Stomach smooth muscle (tissue), 2 donors: ENCODE measurements around the gene VEGFA.

Experiments used
- H3K27ac ChIP-seq: one replicate; pipeline ENCODE4 v1.7.0; 2013; ENCODE audit warnings: mild to moderate bottlenecking, low read length, inconsistent platforms
- H3K27me3 ChIP-seq, 2 donors: one replicate each; pipeline ENCODE4 v1.7.0; 2013; ENCODE audit warnings: low read length in 2 of 2; ENCODE audit not compliant: insufficient read depth in 2 of 2, control insufficient read depth in 1 of 2
- H3K36me3 ChIP-seq, 2 donors: one replicate each; pipeline ENCODE4 v1.7.0; 2013; ENCODE audit warnings: low read length in 2 of 2; ENCODE audit not compliant: control insufficient read depth in 2 of 2, insufficient read depth in 2 of 2
- H3K4me1 ChIP-seq: one replicate; pipeline ENCODE4 v1.7.0; 2013; ENCODE audit warnings: low read length; ENCODE audit not compliant: control insufficient read depth, insufficient read depth
- H3K4me3 ChIP-seq, 2 donors: one replicate each; pipeline ENCODE4 v1.7.0; 2013; ENCODE audit warnings: low read length in 2 of 2
- H3K9ac ChIP-seq, 2 donors: one replicate each; pipeline ENCODE4 v1.7.0; 2013; ENCODE audit warnings: low read length in 2 of 2, mild to moderate bottlenecking in 1 of 2
- H3K9me3 ChIP-seq, 2 donors: one replicate each; pipeline ENCODE4 v1.7.0; 2013; ENCODE audit warnings: low read length in 2 of 2; ENCODE audit not compliant: control insufficient read depth in 2 of 2
- donor health status: healthy.
- donor health status: Pancreatic carcinoma.

VEGFA gene

DNA sequence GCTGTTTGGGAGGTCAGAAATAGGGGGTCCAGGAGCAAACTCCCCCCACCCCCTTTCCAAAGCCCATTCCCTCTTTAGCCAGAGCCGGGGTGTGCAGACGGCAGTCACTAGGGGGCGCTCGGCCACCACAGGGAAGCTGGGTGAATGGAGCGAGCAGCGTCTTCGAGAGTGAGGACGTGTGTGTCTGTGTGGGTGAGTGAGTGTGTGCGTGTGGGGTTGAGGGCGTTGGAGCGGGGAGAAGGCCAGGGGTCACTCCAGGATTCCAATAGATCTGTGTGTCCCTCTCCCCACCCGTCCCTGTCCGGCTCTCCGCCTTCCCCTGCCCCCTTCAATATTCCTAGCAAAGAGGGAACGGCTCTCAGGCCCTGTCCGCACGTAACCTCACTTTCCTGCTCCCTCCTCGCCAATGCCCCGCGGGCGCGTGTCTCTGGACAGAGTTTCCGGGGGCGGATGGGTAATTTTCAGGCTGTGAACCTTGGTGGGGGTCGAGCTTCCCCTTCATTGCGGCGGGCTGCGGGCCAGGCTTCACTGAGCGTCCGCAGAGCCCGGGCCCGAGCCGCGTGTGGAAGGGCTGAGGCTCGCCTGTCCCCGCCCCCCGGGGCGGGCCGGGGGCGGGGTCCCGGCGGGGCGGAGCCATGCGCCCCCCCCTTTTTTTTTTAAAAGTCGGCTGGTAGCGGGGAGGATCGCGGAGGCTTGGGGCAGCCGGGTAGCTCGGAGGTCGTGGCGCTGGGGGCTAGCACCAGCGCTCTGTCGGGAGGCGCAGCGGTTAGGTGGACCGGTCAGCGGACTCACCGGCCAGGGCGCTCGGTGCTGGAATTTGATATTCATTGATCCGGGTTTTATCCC, at the start of gene VEGFA:
VEGFA (plus strand) TSS at position 686 of the 846 bp plus-strand sequence.
- H3K9me3 ChIP-seq, result no peaks in the 10 kb centered on the region
- peaks cover 43% of the 10 kb centered on the region for H3K4me1 ChIP-seq
- H3K9ac ChIP-seq, result peak within 1 kb of the TSS; percentile 80 to 100
- H3K27ac ChIP-seq, result peak within 1 kb of the TSS; percentile 93
- H3K27me3 ChIP-seq, result no peaks in the 10 kb centered on the region
- peak within 1 kb of the TSS; percentile 68 to 93 for H3K4me3 ChIP-seq
- no peaks in the 10 kb centered on the region for H3K36me3 ChIP-seq

DNA sequence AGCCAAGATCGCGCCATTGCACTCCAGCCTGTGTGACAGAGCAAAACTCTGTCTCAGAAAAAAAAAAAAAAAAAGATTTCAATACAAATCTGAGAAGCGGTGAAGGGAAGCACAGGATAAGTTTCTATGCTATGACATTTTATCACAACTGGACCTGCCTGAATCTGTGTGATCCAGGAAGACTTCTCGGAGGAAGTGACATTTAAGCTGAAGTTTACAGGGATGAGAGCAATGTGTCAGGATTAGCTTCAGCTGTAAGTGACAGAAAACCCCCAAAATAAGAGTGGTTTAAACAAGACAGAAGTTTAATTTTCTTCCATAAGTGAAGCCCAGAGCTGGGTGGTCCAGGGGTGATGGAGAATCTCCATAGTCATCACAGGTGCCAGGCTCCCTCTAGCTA, 49.0 kb upstream of the VEGFA start:
- Histone ChIP-seq H3K27ac (no peak overlapping the region), H3K9ac (no peak overlapping the region), H3K27me3 (peaks cover 0 to 2% of the 10 kb centered on the region in 2 donors), H3K9me3 (no peaks in the 10 kb centered on the region), H3K4me1 (peaks cover 5% of the 10 kb centered on the region), H3K4me3 (no peak overlapping the region), H3K36me3 (no peaks in the 10 kb centered on the region)

DNA sequence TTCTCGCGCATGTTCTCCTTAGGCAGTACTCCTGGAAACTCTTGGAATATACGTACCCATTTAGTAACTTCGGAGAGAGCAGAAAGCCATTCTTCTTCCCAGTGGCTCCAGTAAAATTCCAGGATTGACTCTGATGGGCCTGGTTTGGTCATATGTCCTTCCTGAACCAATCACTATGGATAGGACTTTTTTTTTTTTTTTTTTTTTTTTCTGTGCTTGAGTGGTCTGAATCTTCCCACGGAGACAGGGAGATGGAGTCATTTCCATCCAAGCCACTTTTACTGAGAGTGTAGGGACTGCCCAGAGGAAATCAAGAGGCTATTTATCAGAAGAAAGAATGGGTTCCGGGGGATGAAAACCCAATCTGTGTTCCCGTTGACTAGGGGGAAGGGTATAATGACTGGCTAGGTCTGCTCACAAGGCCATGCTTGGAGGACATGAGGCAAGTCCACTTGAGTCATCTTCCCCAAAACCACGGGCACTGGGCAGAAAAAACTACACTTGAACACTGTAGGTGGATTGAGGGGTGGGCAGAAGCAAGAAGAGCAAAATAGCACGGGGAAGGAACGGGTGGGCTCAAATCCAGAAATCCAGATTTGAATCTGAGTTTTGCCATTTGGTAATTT, 47.0 kb upstream of the VEGFA start:
- Histone ChIP-seq H3K27me3 (peaks cover 0 to 2% of the 10 kb centered on the region in 2 donors), H3K36me3 (no peaks in the 10 kb centered on the region), H3K4me1 (peaks cover 2% of the 10 kb centered on the region), H3K4me3 (no peak overlapping the region), H3K9me3 (no peaks in the 10 kb centered on the region), H3K9ac (no peak overlapping the region), H3K27ac (no peak overlapping the region)

DNA sequence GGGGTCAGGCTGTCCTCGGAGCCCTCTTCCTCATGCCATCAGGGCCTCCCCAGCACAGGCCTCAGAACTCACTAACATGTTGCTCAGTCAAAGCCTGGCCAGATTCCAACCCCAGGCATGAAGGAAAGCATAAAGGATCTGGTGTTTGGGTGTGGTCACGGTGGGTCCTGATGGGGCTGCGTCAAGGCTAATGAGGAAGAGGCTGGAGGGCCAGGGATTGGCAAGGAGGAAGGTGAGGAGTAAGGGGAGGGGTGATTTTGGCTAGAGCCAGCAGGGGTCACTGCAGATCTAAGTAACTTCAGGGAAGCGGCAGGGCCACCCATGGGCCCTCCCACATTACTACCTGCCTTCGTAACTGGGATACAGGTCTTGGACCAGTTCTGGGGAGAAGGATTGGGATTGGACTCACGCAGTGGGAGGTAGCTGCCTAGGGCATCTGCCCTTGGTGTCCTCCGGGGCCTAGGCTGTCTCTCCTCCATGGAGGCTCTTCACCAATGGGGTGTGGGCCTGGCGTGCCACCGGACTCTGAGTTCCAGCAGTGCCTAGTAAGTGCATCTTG, 46.2 kb upstream of the VEGFA start:
- H3K4me3 ChIP-seq, result no peak overlapping the region
- H3K36me3 ChIP-seq, result no peaks in the 10 kb centered on the region
- no peak overlapping the region for H3K27ac ChIP-seq
- no peaks in the 10 kb centered on the region for H3K9me3 ChIP-seq
- no peak overlapping the region for H3K9ac ChIP-seq
- no peaks in the 10 kb centered on the region for H3K4me1 ChIP-seq
- H3K27me3 ChIP-seq, result peaks cover 0 to 2% of the 10 kb centered on the region in 2 donors

DNA sequence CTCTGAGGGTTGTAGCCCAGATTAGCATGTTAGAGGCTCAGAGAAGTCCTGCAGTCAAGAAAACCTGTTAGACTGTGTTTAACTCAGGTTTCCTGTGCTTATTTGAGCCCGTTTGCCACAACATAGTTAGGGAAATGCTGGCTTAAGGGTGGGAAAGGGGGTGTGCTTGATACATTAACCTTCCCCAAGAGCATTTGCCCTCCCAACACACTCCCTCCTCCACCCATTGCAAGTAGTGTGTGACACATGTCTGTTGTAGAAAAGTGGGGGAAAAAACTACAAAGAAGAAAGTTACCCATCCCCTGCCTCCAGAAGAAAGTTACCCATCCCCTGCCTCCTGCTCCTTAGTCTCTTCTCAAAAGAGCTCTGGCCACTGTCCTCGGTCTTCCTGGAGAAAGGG, 45.7 kb upstream of the VEGFA start:
- Histone ChIP-seq H3K27ac (no peak overlapping the region), H3K27me3 (peaks cover 0 to 1% of the 10 kb centered on the region in 2 donors), H3K4me1 (no peaks in the 10 kb centered on the region), H3K36me3 (no peaks in the 10 kb centered on the region), H3K4me3 (no peak overlapping the region), H3K9me3 (no peaks in the 10 kb centered on the region), H3K9ac (no peak overlapping the region)

DNA sequence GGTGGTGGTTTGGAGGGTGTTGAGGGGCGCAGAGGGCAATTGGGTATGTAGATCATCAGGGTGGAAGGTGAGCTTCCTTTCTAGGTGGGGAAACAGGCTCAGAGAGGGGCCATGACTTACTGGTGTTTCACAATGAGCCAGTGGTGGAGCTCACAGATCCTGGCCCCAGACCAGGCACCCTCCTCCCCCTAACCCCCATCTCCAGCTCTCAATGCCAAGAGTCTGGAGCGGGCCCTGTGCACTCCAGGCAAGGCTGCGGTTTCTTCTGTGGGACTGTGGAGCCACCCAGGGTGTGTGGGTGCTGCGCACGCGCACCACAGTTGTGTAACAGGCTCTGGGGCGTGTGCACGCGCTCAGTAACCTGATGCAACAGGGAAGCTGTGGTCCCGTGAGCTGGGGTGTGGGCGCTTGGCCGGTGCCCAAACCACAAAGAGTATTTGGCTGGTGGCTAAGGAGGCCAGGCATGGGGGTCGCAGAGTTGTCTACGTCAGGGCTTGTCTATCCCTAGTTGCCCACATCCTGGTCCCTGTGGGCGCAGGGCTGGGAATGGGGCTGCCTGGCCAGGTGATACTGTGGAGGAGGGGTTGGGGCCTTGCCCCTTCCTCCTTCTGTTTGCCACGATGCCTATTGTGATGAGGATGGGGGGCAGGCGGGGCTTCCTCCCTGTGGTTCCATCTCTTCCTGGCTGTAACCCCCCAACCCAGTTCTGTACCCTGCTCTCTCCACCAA, 44.9 kb upstream of the VEGFA start:
- H3K36me3 ChIP-seq, result no peaks in the 10 kb centered on the region
- H3K27me3 ChIP-seq, result no peaks in the 10 kb centered on the region
- H3K4me1 ChIP-seq, result no peaks in the 10 kb centered on the region
- H3K9me3 ChIP-seq, result no peaks in the 10 kb centered on the region
- no peak overlapping the region for H3K27ac ChIP-seq
- H3K4me3 ChIP-seq, result no peak overlapping the region
- no peak overlapping the region for H3K9ac ChIP-seq

DNA sequence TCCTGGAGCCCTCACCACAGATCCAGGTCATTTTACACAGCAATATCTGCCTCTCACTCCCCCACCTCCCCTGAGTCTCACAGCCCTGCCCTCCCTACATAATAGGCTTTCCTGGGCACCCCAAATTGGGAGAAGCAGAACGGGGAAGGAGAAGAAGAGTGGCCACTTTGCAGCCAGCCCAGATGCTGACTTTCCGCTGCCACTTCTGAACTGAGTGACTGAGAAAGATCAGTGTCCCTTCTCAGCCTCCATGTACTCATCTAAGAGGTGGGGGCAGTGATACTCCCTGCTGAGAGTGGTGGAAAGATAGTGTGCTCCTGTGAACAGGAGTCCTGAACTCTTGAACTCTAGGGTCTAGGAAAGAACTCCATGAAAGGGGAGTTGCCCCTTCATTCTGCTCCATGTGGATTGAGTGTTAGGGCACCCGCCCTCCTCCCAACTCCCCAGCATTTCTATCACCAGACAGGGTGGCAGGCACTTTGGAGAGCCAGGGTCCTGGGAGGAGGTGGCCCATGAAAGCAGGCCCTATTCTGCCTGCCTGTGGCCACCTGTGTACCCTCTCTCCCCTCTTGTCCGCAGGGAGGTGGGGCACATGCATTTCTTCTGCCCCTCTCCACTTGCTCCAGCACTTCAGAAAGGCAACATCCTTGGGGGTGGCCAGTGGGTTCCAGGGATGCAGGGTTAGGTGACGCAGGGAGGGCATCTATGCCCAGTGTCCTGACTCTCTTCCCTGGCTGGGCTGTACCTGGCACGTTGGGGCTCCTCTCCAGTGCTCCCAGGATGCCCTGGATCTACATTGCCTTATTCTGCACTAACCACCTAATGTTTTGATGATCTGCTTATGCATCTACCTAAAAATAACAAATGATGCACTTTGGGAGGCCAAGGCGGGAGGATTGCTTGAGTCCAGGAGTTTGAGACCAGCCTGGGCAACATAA, 44.1 kb upstream of the VEGFA start:
- H3K27ac ChIP-seq, result no peak overlapping the region

DNA sequence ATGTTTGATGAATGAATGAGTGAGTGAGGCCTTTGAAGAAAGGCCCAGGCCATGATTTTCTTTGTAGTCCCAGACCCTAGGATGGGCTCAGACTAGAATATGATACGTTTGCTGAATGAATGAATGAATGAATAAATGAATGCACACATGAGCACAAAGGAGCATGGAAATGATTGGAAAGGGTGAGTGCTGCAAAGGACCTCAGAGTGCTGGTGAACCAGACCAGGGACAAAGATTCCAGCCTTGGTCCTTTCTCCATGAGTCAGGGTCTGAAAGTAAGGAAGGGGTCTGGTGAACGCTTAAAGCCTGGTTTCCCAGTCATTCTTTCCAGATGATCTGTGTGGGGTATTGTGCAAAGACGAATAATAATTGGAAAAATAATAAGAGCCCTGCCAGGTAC, 42.4 kb upstream of the VEGFA start:
- peaks cover 0 to 3% of the 10 kb centered on the region in 2 donors for H3K9me3 ChIP-seq

More for the DNA sequence above, 44.1 kb upstream of the VEGFA start:
- no peaks in the 10 kb centered on the region for H3K9me3 ChIP-seq
- H3K4me1 ChIP-seq, result no peaks in the 10 kb centered on the region
- H3K36me3 ChIP-seq, result no peaks in the 10 kb centered on the region
- H3K9ac ChIP-seq, result no peak overlapping the region
- H3K27me3 ChIP-seq, result no peaks in the 10 kb centered on the region
- H3K4me3 ChIP-seq, result no peak overlapping the region

DNA sequence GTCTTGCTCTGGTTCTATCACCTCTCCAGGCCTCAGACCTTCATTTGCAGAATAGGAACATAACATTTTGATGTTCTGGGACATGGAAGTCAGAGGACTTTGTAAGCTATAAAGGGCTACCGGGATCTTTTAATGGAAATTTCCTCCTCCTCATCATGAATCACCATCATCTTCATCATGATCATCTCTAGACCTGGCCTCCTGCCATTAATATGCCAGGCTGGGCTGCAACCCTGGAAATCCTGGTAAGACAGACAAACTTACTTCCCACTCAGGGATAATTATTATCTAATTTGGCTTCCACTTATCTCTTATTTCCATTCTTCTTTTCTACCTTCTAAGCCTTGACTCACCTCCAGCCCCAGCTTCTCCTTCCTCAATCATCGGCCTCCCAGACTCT, 41.4 kb upstream of the VEGFA start:
- H3K36me3 ChIP-seq, result no peaks in the 10 kb centered on the region
- H3K4me1 ChIP-seq, result no peaks in the 10 kb centered on the region
- no peaks in the 10 kb centered on the region for H3K27me3 ChIP-seq
- no peak overlapping the region for H3K4me3 ChIP-seq
- H3K9me3 ChIP-seq, result peaks cover 0 to 3% of the 10 kb centered on the region in 2 donors
- no peak overlapping the region for H3K27ac ChIP-seq
- H3K9ac ChIP-seq, result no peak overlapping the region

More for the DNA sequence above, 42.4 kb upstream of the VEGFA start:
- H3K9ac ChIP-seq, result no peak overlapping the region
- H3K36me3 ChIP-seq, result no peaks in the 10 kb centered on the region
- H3K4me1 ChIP-seq, result no peaks in the 10 kb centered on the region
- no peaks in the 10 kb centered on the region for H3K27me3 ChIP-seq
- no peak overlapping the region for H3K27ac ChIP-seq
- H3K4me3 ChIP-seq, result no peak overlapping the region

DNA sequence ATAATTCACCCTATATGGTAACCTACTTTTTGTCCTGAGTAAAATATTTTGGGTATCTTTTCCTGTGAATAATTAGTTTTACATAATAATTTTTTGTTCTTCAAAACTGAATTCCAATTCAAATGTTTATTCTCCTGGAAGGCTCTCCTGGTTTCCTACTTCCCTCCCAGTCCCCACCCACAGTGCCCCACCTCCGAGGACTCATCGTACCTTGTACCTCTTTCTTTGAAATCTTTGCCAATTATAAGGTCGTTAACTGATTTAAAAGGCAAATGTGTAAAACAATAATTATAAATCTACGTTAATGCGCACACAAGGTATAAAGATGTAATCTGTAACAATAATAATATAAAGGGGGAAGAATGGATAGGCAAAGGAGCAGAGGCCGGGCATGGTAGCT, 40.5 kb upstream of the VEGFA start:
- H3K27ac ChIP-seq, result no peak overlapping the region
- H3K9me3 ChIP-seq, result peaks cover 0 to 3% of the 10 kb centered on the region in 2 donors
- no peak overlapping the region for H3K4me3 ChIP-seq
- H3K27me3 ChIP-seq, result no peaks in the 10 kb centered on the region
- H3K4me1 ChIP-seq, result no peaks in the 10 kb centered on the region
- no peak overlapping the region for H3K9ac ChIP-seq
- H3K36me3 ChIP-seq, result no peaks in the 10 kb centered on the region
